Coronary artery (tissue), 2 donors: ENCODE results near the gene SERPINA12.

ENCODE experiments used
- DNase-seq: peaks from one replicate; pipeline ENCODE4 v3.0.0-alpha.2; 2017; ENCODE audit warnings: low spot score
- H3K27ac ChIP-seq, 2 donors: fragments of 200-600 bp; sonication (generic); one replicate each; pipeline ENCODE4 v1.5.1; 2016 to 2019
- H3K4me3 ChIP-seq: fragments of 200-600 bp; sonication (generic); 2 replicates; pipeline ENCODE4 v1.5.1; 2016; ENCODE audit warnings: mild to moderate bottlenecking, moderate library complexity
- CTCF ChIP-seq: fragments of 200-600 bp; sonication (generic); IDR thresholded peaks from one replicate; pipeline ENCODE4 v1.5.1; 2019; ENCODE audit warnings: antibody characterized with exemption

Gene SERPINA12

GRCh38 chr14:94509356-94509755, at the start of gene SERPINA12:
SERPINA12 (minus strand) TSS chr14:94509469; CDS start chr14:94498397, 11,072 bp downstream.
- TF ChIP-seq CTCF = no peak
- H3K4me3 ChIP-seq = no peak within 1 kb of the TSS
- H3K27ac ChIP-seq = no peak within 1 kb of the TSS
- DNase-seq = no peak

GRCh38 chr14:94558842-94559241, 49.6 kb upstream of the SERPINA12 start:
- H3K4me3 ChIP-seq = no peak overlapping the region
- H3K27ac ChIP-seq = no peak overlapping the region
- no peak for DNase-seq
- no peak for TF ChIP-seq CTCF

- H3K27ac ChIP-seq = no peak overlapping the region
- H3K4me3 ChIP-seq = no peak overlapping the region
- DNase-seq = no peak
- TF ChIP-seq CTCF = no peak
Observed at GRCh38 chr14:94557327-94557726, 48.1 kb upstream of the SERPINA12 start.

GRCh38 chr14:94555991-94556390, 46.7 kb upstream of the SERPINA12 start:
- DNase-seq = no peak
- H3K4me3 ChIP-seq = no peak overlapping the region
- H3K27ac ChIP-seq = no peak overlapping the region
- no peak for TF ChIP-seq CTCF

GRCh38 chr14:94550041-94550440, 40.8 kb upstream of the SERPINA12 start:
- Histone ChIP-seq H3K4me3 (no peak overlapping the region), H3K27ac (no peak overlapping the region)
- no peak for TF ChIP-seq CTCF
- DNase-seq = no peak

GRCh38 chr14:94548999-94549985, 40.0 kb upstream of the SERPINA12 start:
- TF ChIP-seq CTCF = peak; percentile 76
- H3K4me3 ChIP-seq = no peak overlapping the region
- no peak overlapping the region for H3K27ac ChIP-seq
- DNase-seq = no peak
